Kidney epithelial cell (primary cell): ENCODE results near the gene ELMO1. TPM values are rescaled to one million over a fixed set of nuclear protein-coding genes. Genes with fewer than 3 reads are reported as not detected.

ENCODE experiments used
- DNase-seq: peaks from one replicate; pipeline ENCODE4 v3.0.0-alpha.2; 2010; ENCODE audit warnings: low read depth
- H3K27me3 ChIP-seq: 2 replicates; pipeline ENCODE4 v1.6.0; 2011; ENCODE audit warnings: low read length; ENCODE audit not compliant: control insufficient read depth, insufficient read depth
- H3K36me3 ChIP-seq: 2 replicates; pipeline ENCODE4 v1.5.1; 2011; ENCODE audit warnings: low read length; ENCODE audit not compliant: control insufficient read depth, insufficient read depth
- H3K4me3 ChIP-seq: 2 replicates; pipeline ENCODE4 v1.5.1; 2011; ENCODE audit warnings: low read depth, mild to moderate bottlenecking, control low read depth, low read length
- total RNA-seq: library from RNA; depleted of rRNA; stranded (reverse); fragments of >200 nt; gene quantifications from 2 replicates; pipeline ENCODE4 v1.2.3, GENCODE V29; 2015
- TF ChIP-seq, protein P1 (sequence below): IDR thresholded peaks from 2 replicates; pipeline ENCODE4 v1.5.1; 2011; ENCODE audit warnings: mild to moderate bottlenecking, moderate library complexity, low read length, control low read depth, inconsistent platforms; ENCODE audit not compliant: insufficient read depth, poor library complexity, severe bottlenecking

The ELMO1 gene
- total RNA-seq, 1 donor from 2014 or later: 11.4 TPM

- no peaks in the 10 kb centered on the region for H3K27me3 ChIP-seq
- no peak overlapping the region for H3K4me3 ChIP-seq
- no peaks in the 10 kb centered on the region for H3K36me3 ChIP-seq
- TF ChIP-seq, protein P1, sequence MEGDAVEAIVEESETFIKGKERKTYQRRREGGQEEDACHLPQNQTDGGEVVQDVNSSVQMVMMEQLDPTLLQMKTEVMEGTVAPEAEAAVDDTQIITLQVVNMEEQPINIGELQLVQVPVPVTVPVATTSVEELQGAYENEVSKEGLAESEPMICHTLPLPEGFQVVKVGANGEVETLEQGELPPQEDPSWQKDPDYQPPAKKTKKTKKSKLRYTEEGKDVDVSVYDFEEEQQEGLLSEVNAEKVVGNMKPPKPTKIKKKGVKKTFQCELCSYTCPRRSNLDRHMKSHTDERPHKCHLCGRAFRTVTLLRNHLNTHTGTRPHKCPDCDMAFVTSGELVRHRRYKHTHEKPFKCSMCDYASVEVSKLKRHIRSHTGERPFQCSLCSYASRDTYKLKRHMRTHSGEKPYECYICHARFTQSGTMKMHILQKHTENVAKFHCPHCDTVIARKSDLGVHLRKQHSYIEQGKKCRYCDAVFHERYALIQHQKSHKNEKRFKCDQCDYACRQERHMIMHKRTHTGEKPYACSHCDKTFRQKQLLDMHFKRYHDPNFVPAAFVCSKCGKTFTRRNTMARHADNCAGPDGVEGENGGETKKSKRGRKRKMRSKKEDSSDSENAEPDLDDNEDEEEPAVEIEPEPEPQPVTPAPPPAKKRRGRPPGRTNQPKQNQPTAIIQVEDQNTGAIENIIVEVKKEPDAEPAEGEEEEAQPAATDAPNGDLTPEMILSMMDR: no peak
- no peak for DNase-seq
Observed at GRCh38 chr7:37035631-37036030, 413.0 kb downstream of the ELMO1 start.

GRCh38 chr7:37033141-37033540, 415.5 kb downstream of the ELMO1 start:
- Histone ChIP-seq H3K27me3 (no peaks in the 10 kb centered on the region), H3K36me3 (no peaks in the 10 kb centered on the region), H3K4me3 (no peak overlapping the region)
- TF ChIP-seq, protein P1: no peak
- no peak for DNase-seq

DNA sequence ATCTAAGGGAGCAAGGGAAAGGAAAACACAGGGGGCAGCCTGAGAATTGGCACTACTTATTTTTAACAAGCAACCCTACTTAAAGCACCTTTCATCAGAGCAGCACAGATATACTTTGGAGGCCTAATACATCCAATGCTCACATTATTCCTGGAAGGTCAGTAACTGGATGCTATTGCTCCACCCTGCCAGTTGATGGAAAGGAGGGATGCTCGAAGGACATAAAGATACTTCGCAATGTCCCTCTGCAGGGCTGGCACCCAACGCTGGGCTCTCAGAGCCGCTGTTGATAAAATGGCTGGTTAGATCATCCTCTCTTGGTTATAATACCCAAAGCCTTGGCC, 416.4 kb downstream of the ELMO1 start:
- TF ChIP-seq, protein P1: no peak
- no peak for DNase-seq
- Histone ChIP-seq H3K36me3 (no peaks in the 10 kb centered on the region), H3K27me3 (no peaks in the 10 kb centered on the region), H3K4me3 (no peak overlapping the region)

DNA sequence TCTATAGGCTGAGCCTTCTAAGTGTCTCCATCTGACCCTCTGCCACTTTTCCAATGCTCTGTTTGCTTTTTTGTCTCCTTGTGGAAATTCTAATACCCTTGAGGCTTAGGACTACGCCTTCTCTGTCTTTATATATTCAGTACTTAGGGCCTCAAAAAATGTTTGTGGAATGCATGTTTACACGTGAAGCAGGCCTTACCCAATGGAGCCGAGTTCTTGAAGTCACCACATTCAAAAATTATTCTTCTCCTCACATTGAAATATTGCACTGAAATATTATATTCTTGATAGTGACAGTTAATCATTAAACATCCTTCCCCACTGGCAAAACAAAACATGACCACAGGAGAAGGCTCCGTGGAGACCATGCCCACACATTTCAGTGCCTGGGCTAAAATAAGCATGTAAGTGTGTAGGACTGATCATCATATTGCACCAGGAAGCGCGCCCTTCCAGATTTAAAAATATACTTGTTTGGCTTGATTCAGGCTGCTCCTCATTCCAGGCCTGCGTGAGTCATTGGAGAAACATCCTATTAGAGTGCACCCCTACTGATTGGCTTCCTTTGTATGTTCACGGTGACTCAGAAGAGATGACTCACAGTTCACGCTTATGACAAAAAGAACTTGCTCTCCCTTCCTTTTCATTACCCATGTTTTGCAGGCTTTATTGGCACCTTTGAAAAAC, 416.9 kb downstream of the ELMO1 start:
- no peaks in the 10 kb centered on the region for H3K36me3 ChIP-seq
- no peak overlapping the region for H3K4me3 ChIP-seq
- DNase-seq: peak; percentile 100
- H3K27me3 ChIP-seq: no peaks in the 10 kb centered on the region
- TF ChIP-seq, protein P1: no peak

DNA sequence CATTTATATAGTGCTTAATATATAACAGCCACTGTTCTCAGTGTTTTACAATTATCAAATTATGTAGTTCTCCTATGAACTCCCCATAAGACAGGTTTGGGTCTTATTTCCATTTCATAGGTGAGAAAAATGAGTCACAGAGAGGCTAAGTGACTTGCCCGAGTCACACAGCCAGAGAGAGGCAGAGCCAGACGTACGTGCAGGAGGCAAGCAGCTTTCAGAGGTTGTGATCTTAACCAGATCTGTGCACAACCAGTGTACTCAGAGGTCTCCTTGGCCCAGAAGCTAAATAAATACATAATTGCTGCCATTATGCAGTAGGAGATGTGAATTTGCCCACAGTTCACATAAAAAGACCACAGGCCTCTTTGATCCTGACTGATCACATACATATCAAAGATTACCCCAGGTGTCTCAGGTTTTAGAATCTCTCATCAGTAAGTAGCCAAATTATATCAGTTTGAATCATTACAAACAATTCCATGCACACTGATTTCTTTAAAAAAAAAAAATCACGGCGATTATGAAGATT, 419.7 kb downstream of the ELMO1 start:
- Histone ChIP-seq H3K27me3 (no peaks in the 10 kb centered on the region), H3K36me3 (no peaks in the 10 kb centered on the region), H3K4me3 (no peak overlapping the region)
- TF ChIP-seq, protein P1: no peak
- DNase-seq: no peak
